HG02571 (cell line): ENCODE measurements around the gene ACBD3.
A peak's percentile ranks its signal among the peaks of the same experiment; 100 is the strongest.

Source experiments
- ATAC-seq: cut with Tn5 transposase; IDR thresholded peaks from one replicate; pipeline ENCODE4 v1.9.1; 2021; ENCODE audit warnings: mild to moderate bottlenecking, moderate library complexity; ENCODE audit not compliant: unreplicated experiment

The ACBD3 gene

GRCh38 chr1:226202246-226202645, 15.7 kb upstream of the ACBD3 start:
- no peak for ATAC-seq

GRCh38 chr1:226201029-226201593, 14.6 kb upstream of the ACBD3 start:
- ATAC-seq = no peak

GRCh38 chr1:226199971-226200370, 13.4 kb upstream of the ACBD3 start:
- no peak for ATAC-seq

GRCh38 chr1:226195144-226195543, 8.6 kb upstream of the ACBD3 start:
- ATAC-seq = no peak

- no peak for ATAC-seq
Measured at GRCh38 chr1:226187380-226187779, 839 bp upstream of the ACBD3 start.

- no peak for ATAC-seq
Measured at GRCh38 chr1:226187019-226187322, 430 bp upstream of the ACBD3 start.

GRCh38 chr1:226185141-226186036, 1.2 kb downstream of the ACBD3 start:
- ATAC-seq = no peak

- ATAC-seq = no peak
Measured at GRCh38 chr1:226181996-226182714, 4.4 kb downstream of the ACBD3 start.

GRCh38 chr1:226176870-226177269, 9.7 kb downstream of the ACBD3 start:
- no peak for ATAC-seq

GRCh38 chr1:226172589-226172988, 14.0 kb downstream of the ACBD3 start:
- ATAC-seq = no peak

GRCh38 chr1:226166341-226166740, 20.2 kb downstream of the ACBD3 start:
- no peak for ATAC-seq

- ATAC-seq = no peak
Measured at GRCh38 chr1:226164154-226164553, 22.4 kb downstream of the ACBD3 start.

- ATAC-seq = no peak
Measured at GRCh38 chr1:226162898-226163297, 23.6 kb downstream of the ACBD3 start.

GRCh38 chr1:226158983-226159382, 27.6 kb downstream of the ACBD3 start:
- ATAC-seq = no peak

GRCh38 chr1:226158457-226158856, 28.1 kb downstream of the ACBD3 start:
- no peak for ATAC-seq

GRCh38 chr1:226157761-226158316, 28.7 kb downstream of the ACBD3 start:
- no peak for ATAC-seq

- ATAC-seq = no peak
Measured at GRCh38 chr1:226154593-226154992, 31.9 kb downstream of the ACBD3 start.

- ATAC-seq = no peak
Measured at GRCh38 chr1:226149806-226150205, 36.7 kb downstream of the ACBD3 start.

- ATAC-seq = peak; percentile 64
Measured at GRCh38 chr1:226148121-226148648, 38.4 kb downstream of the ACBD3 start.

GRCh38 chr1:226144045-226144444, 42.5 kb downstream of the ACBD3 start:
- no peak for ATAC-seq

GRCh38 chr1:226135709-226136108, 50.8 kb downstream of the ACBD3 start:
- ATAC-seq = no peak
